Left renal cortex interstitium (tissue), 4 donors: Measurements from ENCODE around the gene TMEM258. TPM values are rescaled to one million over a fixed set of nuclear protein-coding genes. Genes with fewer than 3 reads are reported as not detected.

Experiments used
- DNase-seq, 4 donors: peaks; one replicate each; pipeline ENCODE4 v3.0.0-alpha.2; 2013; ENCODE audit warnings: low read depth in 4 of 4, low spot score in 2 of 4, missing footprints in 1 of 4
- polyA plus RNA-seq, 4 donors: library from polyadenylated mRNA; unstranded; fragments of 120-200 nt; gene quantifications; one replicate each; pipeline ENCODE4 v1.2.1, GENCODE V29; 2013; ENCODE audit not compliant: insufficient read length in 4 of 4

The TMEM258 gene
- polyA plus RNA-seq: 100 to 1,000 TPM; 151 to 213 (median 165) TPM

DNA sequence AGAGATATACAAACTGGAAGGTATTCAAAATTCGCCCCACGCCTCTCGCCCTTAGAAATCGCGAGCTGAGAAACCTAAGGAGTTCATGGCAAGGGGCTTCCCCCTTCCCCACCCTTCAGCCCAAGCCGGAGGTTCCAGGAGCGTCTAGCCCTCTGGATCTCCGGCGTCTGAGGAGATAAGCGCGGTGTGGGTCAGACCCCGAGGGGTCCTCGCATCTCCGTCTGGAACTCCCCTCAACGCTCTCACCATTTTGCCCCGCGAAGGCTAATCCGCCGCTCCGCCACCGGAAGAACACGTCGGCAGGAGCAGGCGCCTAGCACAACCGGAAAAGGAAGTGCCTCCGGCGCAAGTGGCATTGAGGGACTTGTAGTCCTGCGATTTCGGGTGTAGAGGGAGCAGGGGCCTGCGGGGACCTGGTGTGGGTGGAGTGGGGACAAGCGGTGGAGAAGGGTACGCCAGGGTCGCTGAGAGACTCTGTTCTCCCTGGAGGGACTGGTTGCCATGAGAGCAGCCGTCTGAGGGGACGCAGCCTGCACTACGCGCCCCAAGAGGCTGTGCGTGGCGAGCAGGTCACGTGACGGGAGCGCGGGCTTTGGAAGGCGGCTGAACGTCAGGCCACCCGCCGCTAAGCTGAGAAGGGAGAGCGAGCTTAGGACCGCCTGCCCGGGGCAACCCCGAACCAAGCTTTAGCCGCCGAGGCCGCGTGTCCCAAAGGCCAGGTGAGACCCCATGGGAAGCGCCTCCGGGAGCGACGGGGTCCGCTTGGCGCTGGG, at the start of gene TMEM258, which contains the start of gene FEN1:
Gene TMEM258, minus strand, starts transcription at position 290 of the 773 bp plus-strand sequence. Its CDS starts 41 bp downstream, at position 249.
Gene FEN1, plus strand, starts transcription at position 602 of the 773 bp plus-strand sequence. CDS start 2,451 bp downstream, outside the sequence.
- DNase-seq: peak; percentile 90 to 94 (median 94)

DNA sequence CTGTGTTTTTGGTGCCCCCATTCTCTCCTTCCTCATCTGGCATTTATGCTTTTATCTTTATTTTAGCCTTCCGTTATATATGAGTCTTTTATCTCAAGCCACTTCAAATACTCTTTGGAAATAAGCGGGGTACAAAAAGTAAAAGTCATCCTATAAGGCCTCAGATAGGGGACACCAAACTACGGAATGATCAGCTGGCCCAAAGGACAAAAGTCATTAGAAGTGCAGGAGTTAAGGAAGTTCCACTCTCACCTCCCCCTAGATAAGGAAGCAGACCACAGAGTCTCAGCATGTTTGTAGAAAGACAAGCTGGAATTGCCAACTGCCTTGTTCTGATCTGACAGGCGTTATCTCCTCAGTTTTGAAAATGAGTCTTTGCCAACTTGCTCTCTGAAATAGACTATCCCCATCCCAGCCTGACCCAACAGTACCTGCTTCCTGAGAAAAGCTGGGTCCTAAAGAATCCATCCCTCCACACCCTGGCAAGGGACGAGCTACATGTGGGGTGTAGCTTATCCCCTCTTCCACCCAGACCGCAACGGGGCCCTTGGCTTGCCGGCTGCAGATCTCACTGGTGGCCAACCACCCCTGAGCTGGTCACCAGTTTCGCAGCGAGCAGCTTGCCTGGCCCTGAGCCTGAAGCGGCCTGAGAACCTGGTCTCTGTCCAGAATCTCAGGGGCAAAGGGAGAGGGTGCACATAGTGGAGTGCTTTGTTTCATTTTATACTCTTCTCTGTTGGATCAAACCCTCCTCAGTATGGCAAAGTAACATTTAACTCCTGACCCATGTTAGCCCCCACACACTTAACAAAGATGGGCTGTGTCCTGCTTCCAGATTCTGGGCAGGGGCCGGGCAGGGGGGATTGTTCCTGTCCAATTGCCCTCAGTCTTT, 49.5 kb upstream of the TMEM258 start:
- no peak for DNase-seq

DNA sequence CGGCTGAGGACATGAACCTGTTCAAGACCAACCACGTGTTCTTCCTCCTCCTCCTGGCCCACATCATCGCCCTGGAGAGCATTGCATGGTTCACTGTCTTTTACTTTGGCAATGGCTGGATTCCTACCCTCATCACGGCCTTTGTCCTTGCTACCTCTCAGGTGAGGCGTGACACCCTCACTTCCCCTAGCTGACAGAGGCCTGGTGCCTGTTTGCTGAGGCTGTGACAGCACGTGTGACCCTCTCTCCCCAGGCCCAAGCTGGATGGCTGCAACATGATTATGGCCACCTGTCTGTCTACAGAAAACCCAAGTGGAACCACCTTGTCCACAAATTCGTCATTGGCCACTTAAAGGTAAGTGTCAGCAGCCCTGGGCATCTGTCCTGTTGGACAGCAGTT, 48.0 kb upstream of the TMEM258 start:
- DNase-seq: no peak

DNA sequence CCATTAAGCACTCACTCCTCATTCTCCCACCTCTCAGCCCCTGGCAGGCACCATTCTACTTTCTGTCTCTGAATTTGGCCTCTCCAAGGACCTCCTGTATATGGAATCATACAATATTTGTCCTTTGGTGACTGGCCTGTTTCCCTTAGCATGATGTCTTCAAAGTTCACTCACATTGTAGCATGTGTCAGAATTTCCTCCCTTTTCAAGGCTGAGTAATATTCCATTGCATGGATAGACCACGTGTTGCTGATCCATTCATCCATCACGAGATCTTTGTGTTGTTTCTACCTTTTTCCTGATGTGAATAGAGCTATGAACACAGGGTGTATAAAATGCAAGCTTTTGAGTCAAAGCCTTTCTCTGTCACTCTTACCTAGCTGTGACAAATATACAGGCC, 47.3 kb upstream of the TMEM258 start:
- DNase-seq: no peak

DNA sequence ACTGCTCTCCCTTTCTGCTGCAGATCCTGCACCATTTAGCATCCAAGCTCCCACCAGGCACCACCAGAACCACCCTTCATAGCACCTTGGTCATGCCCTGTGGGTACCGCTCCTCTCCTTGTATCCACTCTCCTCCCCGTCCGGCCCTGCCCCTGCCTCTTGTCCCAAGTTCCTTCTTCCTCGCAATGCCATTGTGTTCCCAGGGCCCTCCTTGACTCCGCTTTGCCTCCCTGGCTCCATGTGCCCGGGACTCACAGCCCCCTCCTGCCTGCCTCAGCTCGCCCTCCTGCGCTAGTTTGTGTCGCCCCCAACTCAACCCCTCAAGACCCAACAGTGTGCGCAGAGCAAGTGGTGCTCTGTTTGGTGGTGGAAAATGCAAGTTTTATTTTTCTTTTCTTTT, 46.5 kb upstream of the TMEM258 start:
- no peak for DNase-seq

DNA sequence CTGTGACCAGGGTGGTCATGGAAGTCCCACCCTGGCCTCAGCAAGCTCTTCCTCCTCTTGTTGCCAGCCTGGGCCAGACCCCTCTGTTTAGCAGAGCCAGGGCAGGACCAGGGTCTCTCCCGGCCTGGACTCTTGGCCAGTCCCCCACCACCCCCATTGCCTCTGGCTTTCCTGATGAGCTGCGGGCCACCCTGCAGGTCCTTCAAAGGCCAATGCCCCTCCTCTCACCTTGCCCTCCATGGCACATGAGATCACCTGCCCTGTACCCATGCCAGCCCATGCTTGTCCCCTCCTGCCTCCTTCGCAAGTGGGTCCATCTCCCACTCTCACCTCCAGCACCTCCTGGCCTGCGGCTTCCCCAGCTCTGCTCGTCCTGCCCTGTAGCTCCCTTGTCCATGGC, 46.1 kb upstream of the TMEM258 start:
- DNase-seq: no peak

DNA sequence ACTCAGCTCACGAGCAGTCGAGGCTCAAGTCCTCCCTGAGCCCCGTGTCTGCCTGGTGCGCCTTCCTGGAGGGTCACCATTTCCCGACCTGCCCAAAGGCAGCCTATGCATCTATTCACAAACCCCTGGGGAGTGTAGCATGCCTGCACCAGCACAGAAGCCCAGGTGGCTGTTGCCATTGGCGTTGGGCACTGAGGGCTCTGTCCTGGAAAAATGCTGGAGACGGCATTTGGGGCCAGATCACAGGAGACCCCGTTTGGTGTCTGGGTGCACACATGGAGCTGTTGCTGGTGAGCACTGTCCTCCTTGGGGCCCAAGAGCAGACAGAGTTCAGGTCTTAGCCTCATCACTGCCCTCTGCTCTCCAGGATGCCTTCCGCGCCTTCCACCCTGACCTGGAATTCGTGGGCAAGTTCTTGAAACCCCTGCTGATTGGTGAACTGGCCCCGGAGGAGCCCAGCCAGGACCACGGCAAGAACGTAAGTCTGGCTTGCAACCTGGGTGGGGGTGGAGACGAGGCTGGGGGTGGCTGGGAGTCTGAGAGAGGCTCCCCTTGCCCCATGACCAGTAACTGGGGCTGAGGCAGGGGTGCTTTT, 45.1 kb upstream of the TMEM258 start:
- DNase-seq: no peak

DNA sequence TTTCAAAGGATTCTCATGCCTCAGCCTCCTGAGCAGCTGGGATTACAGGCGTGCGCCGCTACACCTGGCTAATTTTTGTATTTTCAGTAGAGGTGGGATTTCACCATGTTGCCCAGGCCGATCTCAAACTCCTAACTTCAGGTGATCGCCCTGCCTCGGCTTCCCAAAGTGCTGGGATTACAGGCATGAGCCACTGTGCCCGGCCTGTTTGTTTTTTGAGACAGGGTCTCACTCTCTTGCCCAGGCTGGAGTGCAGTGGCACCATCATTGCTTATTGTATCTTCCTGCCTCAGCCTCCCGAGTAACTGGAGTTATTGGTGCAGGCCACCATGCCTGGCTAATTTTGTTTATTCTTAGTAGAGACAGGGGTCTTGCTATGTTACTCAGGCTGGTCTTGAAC, 43.8 kb upstream of the TMEM258 start:
- no peak for DNase-seq

DNA sequence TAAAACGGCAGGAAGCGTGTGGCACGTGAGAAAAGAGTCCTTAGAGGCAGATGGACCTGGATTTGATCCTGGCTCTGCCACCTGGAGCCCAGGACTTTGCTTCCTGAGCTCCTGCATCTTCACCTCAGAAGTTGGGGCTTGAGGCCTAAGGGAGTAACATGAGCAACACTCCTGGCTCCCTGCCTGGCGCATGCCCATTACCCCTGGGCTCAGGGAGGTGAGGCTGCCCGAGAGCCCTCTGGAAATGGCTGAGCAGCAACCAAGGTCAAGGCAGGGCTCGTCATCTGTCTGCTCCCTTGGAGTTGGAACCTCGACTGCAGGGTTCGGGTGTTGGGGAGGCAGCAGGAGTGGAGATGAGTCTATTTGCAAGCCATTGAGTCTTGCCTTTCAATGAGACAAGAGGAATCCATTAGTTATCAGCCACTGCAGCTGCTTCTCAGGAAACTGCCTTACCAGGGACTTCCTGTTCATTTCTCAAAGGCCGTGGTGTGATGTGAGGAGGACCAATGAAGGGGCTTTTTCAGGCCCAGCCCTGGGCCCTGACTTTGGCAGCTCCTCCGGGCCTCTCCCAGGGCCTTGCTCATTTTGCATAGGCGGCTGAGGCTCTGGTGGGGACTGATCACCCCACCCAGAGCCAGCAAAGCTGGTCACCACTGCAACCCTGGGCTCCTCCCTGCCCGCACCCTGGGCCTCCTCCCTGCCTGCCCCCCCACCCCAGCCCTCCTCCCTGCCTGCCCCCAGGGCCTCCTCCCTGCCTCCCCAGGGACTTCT, 42.1 kb upstream of the TMEM258 start:
- no peak for DNase-seq

DNA sequence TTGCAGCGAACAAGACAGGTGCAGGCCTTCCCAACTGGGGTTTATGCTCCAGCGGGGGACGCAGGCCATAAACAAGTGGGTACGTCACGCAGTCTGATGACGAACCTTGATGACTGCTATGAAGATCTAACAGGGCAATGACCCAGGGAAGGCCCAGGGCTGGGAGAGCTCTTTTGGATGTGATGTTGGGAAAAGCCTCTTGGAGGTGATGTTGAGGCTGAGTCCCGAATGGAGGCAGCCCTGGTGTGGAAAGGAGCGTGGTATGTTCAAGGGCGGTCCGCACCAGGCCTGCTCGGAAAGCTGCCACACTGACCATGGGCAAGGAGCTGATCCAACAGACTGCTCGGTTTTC, 41.5 kb upstream of the TMEM258 start:
- no peak for DNase-seq

DNA sequence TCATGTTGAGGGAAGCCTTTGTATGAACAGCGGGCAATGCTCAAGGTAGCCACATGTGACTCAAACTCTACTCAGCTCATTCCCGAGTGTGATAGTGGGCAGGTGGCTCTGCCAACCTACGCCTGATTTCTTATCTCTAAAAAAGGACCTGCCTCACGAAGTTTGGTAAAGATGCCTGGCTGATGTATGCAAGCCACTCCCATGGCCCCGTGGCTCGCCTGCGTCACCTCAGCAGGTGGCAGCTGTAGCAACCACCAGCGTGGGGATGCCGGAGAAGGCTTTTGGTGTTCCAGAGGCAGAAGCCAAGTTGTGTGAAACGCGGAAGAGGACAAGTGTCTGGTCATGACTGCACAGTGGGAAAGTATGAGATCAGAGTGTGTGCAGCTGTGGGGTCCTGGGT, 41.1 kb upstream of the TMEM258 start:
- DNase-seq: no peak

DNA sequence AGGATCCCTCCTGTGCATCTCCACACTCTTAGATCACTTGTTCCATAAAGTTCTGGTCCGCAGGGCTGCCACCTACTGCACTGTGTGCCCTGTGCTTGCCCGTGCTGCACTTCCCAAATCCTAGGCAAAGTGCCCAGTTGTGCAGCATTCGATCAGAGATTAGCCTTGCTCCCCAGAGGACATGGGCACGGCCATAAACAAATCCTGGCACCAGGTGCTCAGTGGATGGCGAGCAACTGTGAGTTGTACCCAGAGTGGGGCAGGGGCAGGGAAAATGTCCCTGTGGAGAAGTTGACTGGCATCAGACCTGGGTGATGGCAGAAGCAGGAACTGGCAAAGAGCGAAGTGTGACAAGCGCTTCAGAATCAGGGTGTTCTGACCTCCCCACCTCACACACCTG, 40.4 kb upstream of the TMEM258 start:
- DNase-seq: no peak

DNA sequence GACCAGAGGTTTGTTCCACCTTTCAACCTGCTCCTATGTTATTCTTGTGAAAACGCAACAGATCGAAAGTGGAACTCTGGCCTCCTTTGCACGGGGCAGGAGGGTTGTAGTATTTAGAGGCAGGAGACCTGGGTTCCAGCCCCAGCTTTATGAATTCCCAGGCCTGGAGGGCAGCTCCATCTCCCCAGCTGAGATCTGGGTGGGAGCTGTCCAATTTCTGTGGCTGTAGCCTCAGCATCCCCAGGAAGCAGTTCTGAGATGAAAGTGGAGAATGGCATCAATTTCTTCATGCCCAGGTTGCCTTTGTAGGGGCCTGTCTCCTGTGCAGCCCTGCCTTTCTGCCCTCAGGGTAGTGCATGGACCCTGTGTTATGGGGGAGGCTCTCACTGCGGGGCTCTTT, 39.8 kb upstream of the TMEM258 start:
- no peak for DNase-seq

DNA sequence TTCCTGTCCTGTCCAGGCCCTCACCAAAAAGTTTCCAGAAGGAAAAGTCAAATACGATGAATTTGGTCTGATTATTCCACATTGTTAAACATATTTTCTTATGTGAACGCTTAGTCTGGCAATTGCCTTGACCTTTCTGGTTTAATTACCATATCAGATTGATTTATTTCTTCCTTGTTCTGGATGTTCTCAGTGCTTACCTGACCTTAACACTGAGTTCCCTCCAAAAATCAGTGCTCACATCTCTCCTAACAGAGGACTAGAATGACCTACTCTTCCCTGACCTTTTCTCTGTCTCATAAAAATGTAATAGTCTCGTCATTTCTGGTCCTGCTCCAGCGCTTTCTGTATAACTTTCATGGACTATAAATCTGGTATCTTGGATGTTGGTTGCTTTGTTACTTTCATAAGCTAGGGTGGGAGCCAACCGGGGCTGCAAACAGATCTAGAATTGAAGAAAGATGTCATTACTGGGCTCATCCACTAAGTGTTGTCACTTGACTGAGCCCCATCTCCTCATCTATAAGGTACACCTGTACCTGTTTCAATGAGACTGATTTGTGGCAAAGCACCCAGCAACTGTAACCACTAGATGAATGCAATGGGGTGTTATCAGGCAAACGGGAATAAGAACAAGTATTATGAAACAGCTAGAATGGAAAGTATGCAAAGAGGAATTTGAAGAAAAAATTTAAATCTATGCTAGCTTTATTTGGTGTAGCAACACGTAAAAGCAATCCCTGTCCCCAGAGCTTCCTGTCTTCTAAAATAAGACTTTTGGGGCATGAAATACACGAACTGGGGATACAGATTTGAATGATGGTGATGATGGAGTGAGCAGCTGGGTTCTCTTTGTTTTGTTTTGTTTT, 38.1 kb upstream of the TMEM258 start:
- DNase-seq: peak in 1 of 4 donors; percentile 12

DNA sequence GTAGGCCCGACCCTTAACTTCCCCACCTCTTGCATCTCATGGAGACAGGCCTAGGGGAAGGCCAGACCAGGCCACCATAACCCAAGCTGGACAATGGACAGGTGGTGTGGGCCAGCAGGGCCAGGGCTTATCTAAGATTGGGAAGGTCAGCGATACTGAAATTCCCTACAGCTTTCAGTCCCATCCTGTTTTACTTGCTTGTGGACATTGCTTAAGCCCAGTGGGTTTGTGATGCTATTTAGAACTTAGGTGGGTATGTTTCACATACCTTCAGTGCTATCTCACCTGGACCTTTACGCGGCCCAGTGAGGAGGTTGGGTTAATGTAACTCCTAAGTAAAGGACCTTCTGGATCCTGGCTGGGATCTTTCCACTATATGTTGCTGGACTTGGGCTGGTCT, 37.4 kb upstream of the TMEM258 start:
- DNase-seq: no peak

DNA sequence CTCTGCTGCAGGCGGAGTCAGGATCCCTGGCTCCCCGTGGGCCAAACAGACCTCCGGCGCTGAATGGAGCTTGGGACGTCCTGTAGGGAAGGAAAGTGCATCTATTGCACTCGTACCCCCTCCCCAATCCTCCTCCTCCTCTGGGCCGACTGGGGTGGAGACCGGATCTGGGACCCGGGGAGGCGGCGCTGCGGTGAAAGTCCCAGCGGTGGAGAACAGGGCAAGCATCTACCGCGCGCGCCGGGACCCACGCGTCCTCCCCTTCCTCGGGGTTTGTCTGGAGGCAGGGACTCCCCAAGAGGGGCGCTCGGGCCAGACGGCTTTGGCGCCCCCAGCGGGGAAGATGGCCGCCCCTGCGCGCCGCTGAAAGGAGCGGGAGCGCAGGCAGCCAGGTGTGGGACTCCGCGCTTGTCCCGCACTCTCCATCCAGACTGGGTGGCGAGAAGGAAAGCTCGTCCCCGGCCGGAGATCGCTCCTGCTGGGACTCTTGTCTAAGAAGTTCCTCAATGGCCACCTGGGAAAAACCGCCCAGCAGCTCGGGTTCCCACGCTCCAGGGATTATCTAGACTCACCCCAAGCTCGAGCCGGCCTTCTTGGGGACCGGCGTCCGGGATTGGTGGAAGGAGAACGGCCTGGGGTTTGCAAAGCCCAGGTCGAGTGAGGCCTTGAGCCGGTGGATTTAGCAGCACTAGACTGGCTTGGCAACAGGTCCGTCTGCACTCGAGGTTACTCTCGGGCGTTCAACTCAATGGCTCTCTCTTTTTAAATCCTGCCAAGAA, 36.4 kb upstream of the TMEM258 start:
- DNase-seq: peak in 2 of 4 donors; percentile 19 to 37

DNA sequence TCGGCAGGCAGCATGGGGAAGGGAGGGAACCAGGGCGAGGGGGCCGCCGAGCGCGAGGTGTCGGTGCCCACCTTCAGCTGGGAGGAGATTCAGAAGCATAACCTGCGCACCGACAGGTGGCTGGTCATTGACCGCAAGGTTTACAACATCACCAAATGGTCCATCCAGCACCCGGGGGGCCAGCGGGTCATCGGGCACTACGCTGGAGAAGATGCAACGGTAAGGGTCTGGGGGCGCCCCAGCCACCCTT, 35.9 kb upstream of the TMEM258 start:
- DNase-seq: no peak

DNA sequence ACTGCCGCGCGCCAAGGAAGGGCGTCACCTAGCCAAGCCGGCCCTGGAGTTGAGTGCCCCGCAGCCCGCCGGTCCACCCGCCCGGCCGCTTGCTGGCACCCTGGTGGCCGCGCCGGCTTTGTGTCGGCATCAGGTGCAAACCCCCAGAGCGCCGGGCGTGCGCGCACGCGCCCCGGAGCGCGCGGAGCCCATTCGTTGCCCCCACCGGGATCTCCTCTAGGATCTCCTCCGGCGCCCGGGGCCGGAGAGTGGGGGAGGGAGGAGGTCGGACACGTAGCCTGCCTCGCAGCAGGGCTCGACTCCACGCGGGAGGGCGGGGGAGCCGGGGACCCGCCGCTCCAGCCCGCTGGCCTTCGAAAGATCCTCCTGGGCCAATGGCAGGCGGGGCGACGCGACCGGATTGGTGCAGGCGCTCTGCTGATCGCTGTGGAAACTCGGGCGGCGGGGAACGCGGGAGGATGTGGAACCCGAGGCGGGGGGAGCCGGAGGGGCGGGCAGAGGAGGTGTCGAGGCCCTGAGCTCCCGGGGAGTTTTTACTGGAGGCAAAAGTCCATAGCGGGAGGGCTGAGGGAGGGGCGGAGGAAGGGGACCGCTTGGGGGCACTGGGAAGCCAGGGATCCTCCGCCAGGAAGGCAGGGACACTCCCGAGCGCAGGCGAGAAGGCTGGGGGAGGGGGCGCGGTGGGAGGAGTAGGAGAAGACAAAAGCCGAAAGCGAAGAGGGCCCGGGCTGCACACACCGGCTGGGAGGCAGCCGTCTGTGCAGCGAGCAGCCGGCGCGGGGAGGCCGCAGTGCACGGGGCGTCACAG, 35.4 kb upstream of the TMEM258 start, which contains the start of gene FADS2:
Gene FADS2, plus strand, starts transcription at position 730 of the 808 bp plus-strand sequence. CDS start 91 bp downstream, outside the sequence.
- peak in 3 of 4 donors; percentile 70 to 88 (median 85) for DNase-seq
